GM18517 (cell line): ENCODE results near the gene KRTAP4-12.
"Not testable (repeated sequence)": the region's sequence is repeated elsewhere in the genome, so short reads cannot be mapped to it uniquely, and the experiment has no call there.

Experiments used
- ATAC-seq: cut with Tn5 transposase; IDR thresholded peaks from one replicate; pipeline ENCODE4 v1.9.1; 2021; ENCODE audit warnings: mild to moderate bottlenecking, moderate library complexity; ENCODE audit not compliant: unreplicated experiment

KRTAP4-12 gene

DNA sequence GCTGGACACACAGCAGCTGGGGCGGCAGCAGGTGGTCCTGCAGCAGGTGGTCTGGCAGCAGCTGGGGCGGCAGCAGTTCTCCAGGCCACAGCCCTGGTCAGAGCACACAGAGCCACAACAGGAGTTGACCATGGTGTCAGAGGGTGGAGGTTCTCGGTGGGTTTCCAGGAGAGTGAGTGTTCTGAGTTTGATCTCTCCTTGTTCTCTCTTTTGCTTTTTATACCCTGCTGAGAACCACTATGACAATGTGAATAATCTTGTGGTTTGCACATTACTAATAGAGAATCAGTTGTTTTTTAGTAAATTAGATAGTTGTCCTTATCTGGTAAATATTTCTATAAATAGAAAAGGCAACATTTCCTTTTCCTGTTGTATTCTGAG is at the start of gene KRTAP4-12:
KRTAP4-12 (minus strand) TSS at position 192 of the 381 bp plus-strand sequence; CDS start at position 132, 60 bp downstream.
- not testable (repeated sequence) for ATAC-seq

DNA sequence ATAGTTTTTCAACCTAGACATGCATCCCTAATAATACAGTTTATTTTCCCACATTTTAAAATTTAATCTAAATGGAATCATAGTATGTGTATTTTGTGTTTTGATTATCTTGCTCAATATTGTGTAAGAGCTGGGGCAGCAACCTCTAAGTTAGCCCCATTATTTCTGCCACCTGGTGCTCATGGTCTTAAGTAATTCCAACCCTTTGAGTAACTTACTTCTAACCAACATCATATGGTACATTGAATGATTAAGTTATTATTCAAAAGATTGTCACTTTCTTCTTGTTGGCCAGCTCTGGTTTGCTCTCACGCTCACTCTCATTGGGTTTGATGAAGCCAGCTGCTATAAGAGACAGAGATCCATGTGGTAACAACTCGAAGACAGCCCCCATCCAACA is 47.9 kb upstream of the KRTAP4-12 start:
- no peak for ATAC-seq

DNA sequence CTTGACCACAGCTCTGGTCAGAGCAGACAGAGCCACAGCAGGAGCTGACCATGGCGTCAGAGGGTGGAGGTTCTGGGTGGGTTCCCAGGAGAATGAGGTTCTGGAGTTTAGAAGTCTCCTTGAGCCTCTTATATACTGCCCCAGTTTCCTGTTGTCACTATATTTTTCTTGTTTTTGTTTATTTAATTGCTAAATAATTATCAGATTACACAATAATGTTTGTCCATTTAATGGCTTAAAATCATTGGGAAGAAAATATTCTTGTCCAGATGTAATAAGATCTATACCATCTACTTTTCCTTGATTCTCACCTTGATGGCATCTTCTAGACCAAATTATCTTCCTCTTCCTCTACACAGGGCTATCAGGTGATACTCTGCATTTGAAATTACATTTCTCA is 44.1 kb upstream of the KRTAP4-12 start, which contains the start of gene KRTAP4-3:
KRTAP4-3 (minus strand) TSS at position 101 of the 400 bp plus-strand sequence; CDS start at position 52, 49 bp downstream.
- no peak for ATAC-seq

DNA sequence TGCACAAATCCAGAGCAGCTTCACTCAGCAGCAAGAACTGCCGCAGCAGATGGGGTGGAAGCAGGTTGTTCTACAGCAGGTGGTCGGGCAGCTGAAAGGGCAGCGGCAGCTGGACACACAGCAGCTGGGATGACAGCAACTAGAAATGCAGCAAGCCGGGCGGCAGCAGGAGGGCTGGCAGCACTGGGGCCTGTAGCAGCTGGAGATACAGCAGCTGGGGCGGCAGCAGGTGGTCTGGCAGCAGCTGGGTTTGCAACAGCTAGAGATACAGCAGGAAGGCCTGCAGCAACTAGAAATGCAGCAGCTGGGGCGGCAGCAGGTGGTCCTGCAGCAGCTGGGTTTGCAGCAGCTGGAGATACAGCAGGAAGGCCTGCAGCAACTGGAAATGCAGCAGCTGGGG is 43.6 kb upstream of the KRTAP4-12 start:
- no peak for ATAC-seq

DNA sequence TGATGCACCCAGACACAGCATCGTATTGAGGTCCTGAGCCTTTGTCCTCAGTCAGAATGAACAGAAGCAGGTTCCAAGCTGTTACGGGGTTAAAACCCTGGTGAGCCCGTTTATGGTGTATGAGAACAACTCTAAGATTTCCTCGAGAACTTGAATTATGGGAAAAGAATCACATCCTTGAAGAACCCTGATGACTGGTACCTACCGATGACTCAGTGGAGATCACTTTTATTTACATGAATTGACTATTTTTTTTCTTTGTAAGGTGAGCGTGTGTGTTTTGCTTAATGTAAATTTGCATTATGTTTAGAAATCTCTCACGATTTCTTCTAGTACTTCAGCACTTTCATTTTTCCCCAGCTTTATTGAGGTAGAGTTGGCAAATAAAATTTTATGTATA is 39.8 kb upstream of the KRTAP4-12 start:
- ATAC-seq, result no peak

DNA sequence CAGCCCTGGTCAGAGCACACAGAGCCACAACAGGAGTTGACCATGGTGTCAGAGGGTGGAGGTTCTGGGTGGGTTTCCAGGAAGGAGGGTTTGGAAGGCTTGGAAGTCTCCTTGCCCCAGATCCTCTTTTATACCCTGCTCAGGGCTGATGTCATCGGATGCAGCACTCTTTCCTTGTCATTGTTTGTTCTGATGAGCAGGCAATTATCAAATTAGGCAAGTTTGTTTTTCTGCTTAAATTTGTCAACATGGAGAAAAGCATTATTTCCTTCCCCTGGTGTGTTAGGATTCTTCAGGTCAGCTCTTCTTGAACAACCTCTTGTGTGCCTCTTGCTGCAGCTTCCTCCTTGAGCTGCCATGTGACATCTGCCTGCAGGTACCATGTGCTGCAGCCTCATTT is 36.7 kb upstream of the KRTAP4-12 start, which contains the start of gene KRTAP4-4:
KRTAP4-4 (minus strand) TSS at position 101 of the 400 bp plus-strand sequence; CDS start at position 44, 57 bp downstream.
- ATAC-seq, result no peak

DNA sequence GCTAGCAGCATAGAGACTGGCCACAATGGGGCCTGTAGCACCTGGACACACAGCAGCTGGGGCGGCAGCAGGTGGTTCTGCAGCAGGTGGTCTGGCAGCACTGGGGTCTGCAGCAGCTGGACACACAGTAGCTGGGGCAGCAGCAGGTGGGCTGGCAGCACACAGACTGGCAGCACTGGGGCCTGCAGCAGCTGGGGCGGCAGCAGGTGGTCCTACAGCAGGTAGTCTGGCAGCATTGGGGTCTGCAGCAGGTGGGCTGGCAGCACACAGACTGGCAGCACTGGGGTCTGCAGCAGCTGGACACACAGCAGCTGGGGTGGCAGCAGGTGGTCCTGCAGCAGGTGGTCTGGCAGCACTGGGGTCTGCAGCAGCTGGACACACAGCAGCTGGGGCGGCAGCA is 36.2 kb upstream of the KRTAP4-12 start:
- not testable (repeated sequence) for ATAC-seq

DNA sequence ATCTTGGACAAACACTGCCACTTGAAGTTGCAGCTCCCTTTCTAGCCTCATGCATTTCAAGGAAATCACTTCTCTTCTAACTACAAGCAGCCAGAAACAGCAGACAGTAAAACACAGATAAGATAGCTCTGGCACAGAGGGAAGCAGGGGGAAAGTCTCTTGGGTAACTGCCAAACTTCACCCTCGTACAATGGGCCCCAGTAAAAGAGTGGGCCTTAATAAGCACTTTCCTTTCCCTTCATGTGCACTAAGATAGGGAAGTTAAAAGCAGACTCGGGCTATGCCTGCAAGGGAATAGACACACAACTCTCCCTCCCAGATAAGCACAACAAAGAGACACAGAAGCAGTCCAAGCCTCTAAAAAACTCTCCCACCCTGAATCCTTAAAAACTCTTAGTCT is 29.9 kb upstream of the KRTAP4-12 start:
- no peak for ATAC-seq

DNA sequence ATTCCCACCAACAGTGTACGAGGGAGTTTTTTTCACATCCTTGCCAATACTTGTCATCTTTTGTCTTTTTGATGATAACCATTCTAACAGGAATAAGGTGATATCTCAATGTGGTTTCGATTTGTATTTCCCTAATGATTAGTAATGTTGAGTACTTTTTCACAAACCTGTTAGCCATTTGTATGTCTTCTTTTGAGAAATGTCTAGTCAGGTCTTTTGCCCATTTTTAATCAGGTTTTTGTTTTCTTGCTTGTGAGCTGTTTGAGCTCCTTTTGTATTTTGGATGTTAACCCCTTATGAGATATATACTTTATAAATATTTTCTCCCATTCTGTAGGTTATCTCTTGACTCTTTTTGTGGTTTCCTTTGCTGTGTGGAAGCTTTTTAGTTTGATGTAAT is 27.5 kb upstream of the KRTAP4-12 start:
- no peak for ATAC-seq

DNA sequence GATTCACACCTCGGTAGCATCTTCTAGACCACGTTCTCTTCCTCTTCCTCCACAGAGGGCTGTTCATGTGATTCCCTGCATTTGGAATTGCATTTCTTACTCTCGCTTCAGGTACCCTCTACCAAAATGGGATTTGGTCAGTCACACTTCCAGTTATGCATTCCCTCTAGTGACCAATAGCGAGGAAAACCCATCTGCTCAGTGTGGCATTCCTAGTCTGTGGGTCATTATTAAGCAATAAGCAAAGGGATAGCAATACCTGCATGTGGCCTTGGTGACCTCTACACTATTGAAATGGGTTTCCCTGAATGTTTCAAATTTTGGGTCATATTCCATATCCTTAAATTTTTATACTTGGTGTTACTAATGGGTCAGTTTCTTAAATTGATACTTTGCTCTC is 26.0 kb upstream of the KRTAP4-12 start:
- ATAC-seq, result no peak

DNA sequence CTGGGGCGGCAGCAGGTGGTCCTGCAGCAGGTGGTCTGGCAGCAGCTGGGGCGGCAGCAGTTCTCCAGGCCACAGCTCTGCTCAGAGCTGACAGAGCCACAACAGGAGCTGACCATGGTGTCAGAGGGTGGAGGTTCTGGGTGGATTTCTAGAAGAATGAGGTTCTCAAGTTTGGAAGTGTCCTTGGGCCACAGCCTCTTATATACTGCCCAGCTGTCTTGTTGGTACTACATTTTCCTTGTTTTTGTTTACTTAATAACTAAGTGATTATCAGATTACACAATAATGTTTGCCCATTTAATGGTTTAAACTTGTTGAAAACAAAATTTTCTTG is 25.6 kb upstream of the KRTAP4-12 start, which contains the start of gene KRTAP4-5:
KRTAP4-5 (minus strand) TSS at position 174 of the 334 bp plus-strand sequence; CDS start at position 116, 58 bp downstream.
- ATAC-seq, result no peak

DNA sequence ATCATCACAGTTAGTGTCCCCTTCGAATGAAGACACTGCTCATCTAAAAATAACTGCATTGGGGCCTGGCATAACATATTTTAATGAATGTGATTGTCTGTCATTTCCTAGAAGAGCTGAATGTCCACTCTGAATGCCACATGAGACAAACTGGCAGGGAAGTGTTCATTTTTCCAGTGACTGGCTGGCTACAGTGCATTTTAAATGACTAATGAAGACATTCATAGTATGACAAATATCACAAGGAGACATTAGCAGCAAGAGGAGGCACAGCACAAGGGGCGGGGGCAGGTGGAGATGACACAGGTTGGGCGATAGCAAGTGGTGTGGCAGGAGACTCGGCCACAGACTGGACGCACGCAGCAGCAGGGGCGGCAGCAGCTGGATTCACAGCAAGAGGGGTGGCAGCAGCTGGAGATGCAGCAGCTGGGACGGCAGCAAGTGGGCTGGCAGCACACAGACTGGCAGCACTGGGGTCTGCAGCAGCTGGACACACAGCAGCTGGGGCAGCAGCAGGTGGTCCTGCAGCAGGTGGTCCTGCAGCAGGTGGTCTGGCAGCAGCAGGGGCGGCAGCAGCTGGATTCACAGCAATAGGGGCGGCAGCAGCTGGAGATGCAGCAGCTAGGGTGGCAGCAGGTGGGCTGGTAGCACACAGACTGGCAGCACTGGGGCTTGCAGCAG is 25.1 kb upstream of the KRTAP4-12 start:
- ATAC-seq, result not testable (repeated sequence)

DNA sequence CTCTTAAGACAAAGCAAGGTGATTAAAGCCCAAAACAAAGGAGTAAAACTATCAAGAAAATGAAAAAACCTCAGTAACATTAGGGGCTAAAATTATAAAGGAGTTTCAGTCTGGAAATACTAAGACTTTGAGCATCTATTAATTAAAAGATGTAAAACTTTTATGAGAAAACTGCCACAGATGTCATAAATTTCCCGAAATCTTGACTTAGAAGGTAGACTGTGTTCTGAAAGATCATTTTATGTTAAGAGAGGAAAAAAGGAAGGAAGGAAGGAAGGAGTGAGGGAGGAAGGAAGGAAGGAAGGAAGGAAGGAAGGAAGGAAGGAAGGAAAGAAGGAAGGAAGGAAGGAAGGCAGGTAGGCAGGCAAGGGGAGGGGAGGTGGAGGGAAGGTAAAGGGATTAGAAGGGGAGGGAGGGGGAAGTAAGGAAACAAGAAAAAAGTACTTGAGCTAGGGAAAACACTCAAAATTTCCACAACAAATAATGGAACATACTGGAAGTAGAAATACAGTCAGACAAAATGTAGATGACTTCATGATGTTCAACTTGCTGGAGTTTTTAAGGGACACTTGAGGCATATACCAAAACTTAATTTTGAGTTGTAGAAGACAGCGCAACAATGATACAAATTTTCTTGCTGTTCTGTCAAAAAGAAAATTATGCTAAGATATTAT is 23.7 kb upstream of the KRTAP4-12 start:
- no peak for ATAC-seq

DNA sequence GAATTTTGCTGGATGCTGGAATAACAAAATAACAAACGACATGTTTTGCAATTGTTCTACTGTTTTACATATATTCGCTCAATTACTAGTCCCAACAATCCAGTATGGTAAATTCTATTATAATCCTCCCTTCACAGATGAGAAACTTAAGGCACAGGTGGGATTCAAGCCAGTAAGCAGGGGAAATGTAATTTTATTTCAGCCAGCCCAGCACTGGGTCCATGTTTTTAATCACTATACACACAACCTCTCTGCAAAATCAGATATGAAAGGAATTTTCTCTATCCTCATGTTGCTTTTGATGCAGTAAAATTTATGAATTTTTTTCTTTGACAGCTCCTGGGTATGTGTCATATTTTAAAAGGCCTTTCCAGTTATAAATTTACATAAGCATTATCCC is 21.3 kb upstream of the KRTAP4-12 start:
- no peak for ATAC-seq

DNA sequence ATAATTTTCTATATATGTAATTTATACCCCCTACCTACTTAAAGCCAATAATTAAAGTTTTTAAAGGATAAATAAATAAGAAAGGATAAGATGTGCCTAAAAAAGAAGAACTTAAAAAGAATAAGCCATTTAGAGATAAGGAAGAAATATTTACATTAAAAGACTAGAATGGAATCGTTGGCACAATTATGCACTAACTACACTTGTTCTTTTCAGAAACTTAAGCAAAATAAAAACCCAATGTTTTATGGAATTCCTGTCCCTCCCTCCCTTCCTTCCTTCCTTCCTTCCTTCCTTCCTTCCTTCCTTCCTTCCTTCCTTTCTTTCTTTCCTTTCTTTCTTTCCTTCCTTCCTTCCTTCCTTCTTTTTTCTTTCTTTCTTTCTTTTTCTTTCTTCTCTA is 20.9 kb upstream of the KRTAP4-12 start:
- ATAC-seq, result no peak

DNA sequence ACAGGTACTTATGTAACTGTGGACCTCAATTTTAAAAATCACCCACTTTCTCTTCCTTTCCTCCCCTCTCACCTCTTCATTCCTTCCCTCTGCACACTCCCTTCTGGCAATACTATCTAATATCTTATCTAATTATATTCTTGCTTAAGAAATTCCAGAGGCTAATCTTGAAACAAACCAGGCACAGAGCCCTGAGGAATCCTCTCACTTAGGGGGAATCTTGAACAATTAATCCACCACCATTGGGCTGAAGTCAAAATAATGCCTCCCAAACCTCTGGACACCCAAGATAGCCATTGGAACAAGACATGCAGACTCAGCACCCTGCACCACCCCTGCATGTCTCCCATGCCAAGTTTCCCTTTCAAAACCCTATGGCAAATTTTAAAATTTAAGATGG is 17.4 kb upstream of the KRTAP4-12 start:
- no peak for ATAC-seq

DNA sequence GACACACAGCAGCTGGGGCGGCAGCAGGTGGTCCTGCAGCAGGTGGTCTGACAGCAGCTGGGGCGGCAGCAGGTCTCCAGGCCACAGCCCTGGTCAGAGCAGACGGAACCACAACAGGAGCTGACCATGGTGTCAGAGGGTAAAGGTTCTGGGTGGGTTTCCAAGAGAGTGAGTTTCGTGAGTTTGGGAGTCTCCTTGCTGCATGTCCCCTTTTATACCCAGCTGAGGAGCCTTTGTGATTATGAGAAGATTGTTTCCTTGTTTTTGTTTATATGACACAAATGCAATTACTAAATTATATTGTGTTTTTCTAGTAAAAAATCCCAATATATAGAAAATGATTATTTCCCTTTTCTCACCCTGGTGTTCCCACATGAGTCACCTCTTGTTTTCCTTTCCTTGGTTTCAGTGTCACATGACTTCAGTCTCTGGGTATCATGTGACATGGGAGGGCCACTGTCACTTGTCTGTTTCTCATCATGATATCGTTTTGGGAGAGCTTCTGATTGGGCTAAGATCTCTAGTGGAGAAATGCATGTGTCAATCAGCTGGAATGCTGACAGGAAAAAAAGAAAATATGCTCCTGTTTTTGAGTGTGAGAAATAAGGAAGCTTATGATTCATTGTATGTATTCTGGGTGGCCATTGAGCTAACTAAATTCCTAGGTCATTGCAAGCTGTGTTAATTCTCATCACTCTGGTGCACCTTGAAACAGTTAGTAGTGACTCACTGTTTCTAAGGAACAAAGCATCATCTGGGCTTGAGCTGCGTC is 16.6 kb upstream of the KRTAP4-12 start, which contains the start of gene KRTAP4-6:
KRTAP4-6 (minus strand) TSS at position 185 of the 772 bp plus-strand sequence; CDS start at position 128, 57 bp downstream.
- ATAC-seq, result no peak

DNA sequence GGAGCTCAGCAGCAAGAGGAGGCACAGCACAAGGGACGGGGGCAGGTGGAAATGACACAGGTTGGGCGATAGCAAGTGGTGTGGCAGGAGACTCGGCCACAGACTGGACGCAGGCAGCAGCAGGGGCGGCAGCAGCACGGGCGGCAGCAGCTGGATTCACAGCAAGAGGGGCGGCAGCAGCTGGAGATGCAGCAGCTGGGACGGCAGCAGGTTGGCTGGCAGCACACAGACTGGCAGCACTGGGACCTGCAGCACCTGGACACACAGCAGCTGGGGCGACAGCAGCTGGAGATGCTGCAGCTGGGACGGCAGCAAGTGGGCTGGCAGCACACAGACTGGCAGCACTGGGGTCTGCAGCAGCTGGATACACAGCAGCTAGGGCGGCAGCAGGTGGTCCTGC is 15.9 kb upstream of the KRTAP4-12 start:
- not testable (repeated sequence) for ATAC-seq

DNA sequence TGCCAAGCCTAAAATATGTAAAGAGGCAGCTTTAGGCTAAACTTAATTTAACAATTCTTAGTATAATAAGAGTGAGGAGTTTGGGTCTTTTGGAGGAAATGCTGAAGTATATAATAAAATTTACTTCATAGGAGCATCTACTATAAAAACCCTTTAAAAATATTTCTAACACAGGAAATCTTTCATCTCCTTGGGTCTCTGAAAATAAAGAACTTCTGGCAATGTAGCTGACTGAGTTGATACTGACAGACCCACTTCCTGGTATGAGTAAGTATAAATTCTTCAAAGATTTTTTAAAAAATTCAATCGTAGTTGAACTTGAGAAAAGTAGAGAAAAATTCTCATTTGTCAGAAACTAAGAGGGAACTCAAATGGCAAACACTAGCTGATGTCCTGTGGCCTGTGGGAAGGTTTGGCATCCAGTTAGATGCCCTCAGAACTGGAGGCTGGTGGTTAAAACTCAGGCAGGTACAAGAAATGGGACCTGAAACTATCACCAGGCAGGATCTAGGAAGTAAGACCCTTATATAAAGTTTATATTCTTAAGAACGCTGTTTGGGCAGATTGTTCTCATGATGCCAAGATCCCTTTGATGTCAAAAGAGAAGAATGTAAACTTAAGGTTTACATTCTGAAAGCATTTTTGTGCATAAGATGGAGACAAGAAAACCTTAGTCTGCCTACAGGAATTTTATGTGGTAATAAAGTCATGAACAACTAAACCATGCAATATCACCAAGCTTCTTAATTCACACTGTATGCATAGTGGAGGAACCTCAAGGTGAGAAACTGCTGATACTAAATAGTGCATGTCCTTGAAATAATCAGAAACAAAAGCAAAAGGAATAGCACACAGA is 10.1 kb upstream of the KRTAP4-12 start:
- ATAC-seq, result no peak

DNA sequence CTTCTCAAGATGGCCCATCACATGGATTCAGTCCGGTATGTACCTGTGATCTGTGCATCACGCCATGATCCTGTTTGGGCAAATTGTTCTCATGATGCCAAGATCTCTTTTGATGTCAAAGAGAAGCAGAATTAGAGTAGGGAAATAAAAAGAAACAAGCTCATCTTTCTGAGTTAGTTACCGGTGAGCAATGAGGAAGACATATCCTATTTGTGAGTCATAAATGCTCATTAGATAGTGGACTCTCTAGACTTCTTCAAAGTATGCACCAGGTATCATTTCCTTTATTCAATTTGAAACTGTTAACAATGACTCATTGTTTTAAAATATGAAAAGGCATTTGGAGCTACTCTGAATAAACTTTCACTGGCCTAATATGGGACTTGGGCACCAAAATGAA is 8.0 kb upstream of the KRTAP4-12 start:
- no peak for ATAC-seq
